ENCODE measurements around the gene PCBP4. TPM values are rescaled to one million over a fixed set of nuclear protein-coding genes. Genes with fewer than 3 reads are reported as not detected.
A peak's percentile ranks its signal among the peaks of the same experiment; 100 is the strongest.

Gene PCBP4
- polyA plus RNA-seq, 1 donor = 68.7 TPM

GRCh38 chr3:51955893-51956770, 11.1 kb downstream of the PCBP4 start:
- DNase-seq (ENCODE audit: low read depth) = no peak

GRCh38 chr3:51955175-51955892, 11.9 kb downstream of the PCBP4 start, which contains the start of gene GPR62:
Gene GPR62, plus strand, starts transcription at chr3:51955381. Its CDS starts 272 bp downstream, at chr3:51955653.
- DNase-seq (ENCODE audit: low read depth) = no peak

GRCh38 chr3:51954713-51955112, 12.5 kb downstream of the PCBP4 start:
- no peak for DNase-seq (ENCODE audit: low read depth)

GRCh38 chr3:51954105-51954504, 13.1 kb downstream of the PCBP4 start:
- no peak for DNase-seq (ENCODE audit: low read depth)

GRCh38 chr3:51953445-51953844, 13.8 kb downstream of the PCBP4 start:
- DNase-seq (ENCODE audit: low read depth) = no peak

GRCh38 chr3:51950899-51951298, 16.4 kb downstream of the PCBP4 start:
- no peak for DNase-seq (ENCODE audit: low read depth)

GRCh38 chr3:51949121-51949520, 18.1 kb downstream of the PCBP4 start:
- DNase-seq (ENCODE audit: low read depth) = no peak

GRCh38 chr3:51948016-51948580, 19.2 kb downstream of the PCBP4 start:
- DNase-seq (ENCODE audit: low read depth) = no peak

- no peak for DNase-seq (ENCODE audit: low read depth)
Observed at GRCh38 chr3:51947215-51947900, 19.9 kb downstream of the PCBP4 start.

- DNase-seq (ENCODE audit: low read depth) = no peak
Observed at GRCh38 chr3:51946796-51947195, 20.5 kb downstream of the PCBP4 start.

- no peak for DNase-seq (ENCODE audit: low read depth)
Observed at GRCh38 chr3:51945926-51946705, 21.1 kb downstream of the PCBP4 start.

- no peak for DNase-seq (ENCODE audit: low read depth)
Observed at GRCh38 chr3:51945031-51945840, 22.0 kb downstream of the PCBP4 start.

- no peak for DNase-seq (ENCODE audit: low read depth)
Observed at GRCh38 chr3:51944451-51945021, 22.7 kb downstream of the PCBP4 start.

- DNase-seq (ENCODE audit: low read depth) = no peak
Observed at GRCh38 chr3:51943451-51944391, 23.5 kb downstream of the PCBP4 start.

GRCh38 chr3:51942603-51943450, 24.4 kb downstream of the PCBP4 start:
- no peak for DNase-seq (ENCODE audit: low read depth)

- peak; percentile 98 for DNase-seq (ENCODE audit: low read depth)
Observed at GRCh38 chr3:51941798-51942602, 25.3 kb downstream of the PCBP4 start, which contains the start of the genes PARP3 and RRP9. Gene PARP3, plus strand, starts transcription at chr3:51942363. Its CDS starts 993 bp downstream, at chr3:51943356. Gene RRP9, minus strand, starts transcription at chr3:51941904. Its CDS starts 37 bp downstream, at chr3:51941867.

GRCh38 chr3:51941463-51941797, 25.8 kb downstream of the PCBP4 start:
- DNase-seq (ENCODE audit: low read depth) = no peak
